CD4-positive, alpha-beta T cell treated with Interleukin-15 for 1 hour (primary cell): ENCODE results near the gene ZNF273.
A peak's percentile ranks its signal among the peaks of the same experiment; 100 is the strongest.
"Not testable (repeated sequence)": the region's sequence is repeated elsewhere in the genome, so short reads cannot be mapped to it uniquely, and the experiment has no call there.

Source experiments
- DNase-seq: peaks from one replicate; pipeline ENCODE4 v3.0.0-alpha.2; 2020

The ZNF273 gene

GRCh38 chr7:64877714-64878610 is 25.1 kb upstream of the ZNF273 start:
- DNase-seq, result no peak

GRCh38 chr7:64878684-64879083 is 24.4 kb upstream of the ZNF273 start:
- no peak for DNase-seq

- DNase-seq, result no peak
Observed at GRCh38 chr7:64879086-64879730, 23.9 kb upstream of the ZNF273 start.

- no peak for DNase-seq
Observed at GRCh38 chr7:64879800-64880199, 23.3 kb upstream of the ZNF273 start.

- DNase-seq, result no peak
Observed at GRCh38 chr7:64880322-64881297, 22.5 kb upstream of the ZNF273 start.

- no peak for DNase-seq
Observed at GRCh38 chr7:64881461-64882287, 21.4 kb upstream of the ZNF273 start.

- no peak for DNase-seq
Observed at GRCh38 chr7:64882341-64883112, 20.5 kb upstream of the ZNF273 start.

GRCh38 chr7:64883113-64883905 is 19.8 kb upstream of the ZNF273 start:
- DNase-seq, result no peak

- no peak for DNase-seq
Observed at GRCh38 chr7:64884085-64884912, 18.8 kb upstream of the ZNF273 start.

- no peak for DNase-seq
Observed at GRCh38 chr7:64884913-64885370, 18.1 kb upstream of the ZNF273 start.

- no peak for DNase-seq
Observed at GRCh38 chr7:64885520-64886240, 17.4 kb upstream of the ZNF273 start.

GRCh38 chr7:64886956-64887545 is 16.0 kb upstream of the ZNF273 start:
- no peak for DNase-seq

- DNase-seq, result peak; percentile 45
Observed at GRCh38 chr7:64887756-64888508, 15.1 kb upstream of the ZNF273 start.

GRCh38 chr7:64888561-64888900 is 14.5 kb upstream of the ZNF273 start:
- DNase-seq, result no peak

GRCh38 chr7:64888901-64889685 is 14.0 kb upstream of the ZNF273 start:
- DNase-seq, result no peak

- no peak for DNase-seq
Observed at GRCh38 chr7:64889686-64890162, 13.3 kb upstream of the ZNF273 start.

- not testable (repeated sequence) for DNase-seq
Observed at GRCh38 chr7:64890273-64890672, 12.8 kb upstream of the ZNF273 start.
